Adrenal gland (tissue), 12 donors: Measurements from ENCODE around the gene FAM89A. TPM values are rescaled to one million over a fixed set of nuclear protein-coding genes. Genes with fewer than 3 reads are reported as not detected.

Experiments used
- DNase-seq, 7 donors: peaks; one replicate each; pipeline ENCODE4 v3.0.0-alpha.2; 2019 to 2020
- H3K27ac ChIP-seq, 5 donors: fragments of 200-600 bp; sonication (generic) in 4 of 5; 1 replicate in 3 of 5; 2 replicates in 2 of 5; pipeline versions ENCODE4 v1.5.1 to v1.8.0; 2016 to 2020; ENCODE audit warnings: mild to moderate bottlenecking in 1 of 5
- H3K27me3 ChIP-seq: fragments of 200-600 bp; 2 replicates; pipeline ENCODE4 v1.8.0; 2021
- H3K36me3 ChIP-seq, 2 donors: fragments of 200-600 bp; replicated peaks in 1 of 2; 1 replicate in 1 of 2; 2 replicates in 1 of 2; pipeline versions ENCODE4 v1.5.1 to v1.8.0; 2018 to 2022
- H3K4me1 ChIP-seq, 2 donors: fragments of 200-600 bp; replicated peaks in 1 of 2; 1 replicate in 1 of 2; 2 replicates in 1 of 2; pipeline versions ENCODE4 v1.5.1 to v1.8.0; 2018 to 2021
- H3K4me3 ChIP-seq, 4 donors: fragments of 200-600 bp; sonication (generic) in 3 of 4; one replicate each; pipeline ENCODE4 v1.5.1; 2016 to 2018
- H3K9me3 ChIP-seq, 3 donors: fragments of 200-600 bp; sonication (generic) in 1 of 3; replicated peaks in 1 of 3; 1 replicate in 2 of 3; 2 replicates in 1 of 3; pipeline versions ENCODE4 v1.5.1 to v1.8.0; 2016 to 2021
- POLR2A ChIP-seq, 2 donors: fragments of 450-650 bp; IDR thresholded peaks; one replicate each; pipeline ENCODE4 v1.6.1; 2017; ENCODE audit warnings: antibody characterized with exemption in 2 of 2, mild to moderate bottlenecking in 2 of 2, moderate library complexity in 1 of 2
- WGBS, 4 donors: extraction: QIAGEN DNeasy Blood & Tissue Kit in 2 of 4; methylation state at CpG; one replicate each; pipeline versions ENCODE4 v1.1.5 to v1.1.7; 2013 to 2017; 5-methylcytosine and 5-hydroxymethylcytosine counted together
- intact Hi-C, 2 donors: fragments of 100-400 bp; cut with DNase I; formaldehyde crosslinking; loops; one replicate each; pipeline versions ENCODE4 v1.14.1 to v1.15.0; 2022 to 2023
- microRNA counts, 2 donors: library from miRNA; unstranded; fragments of <30 nt; microRNA quantifications; one replicate each; lab custom pipeline; 2016
- polyA plus RNA-seq, 3 donors: library from polyadenylated mRNA; stranded (reverse); fragments of 200-250 nt in 2 of 3; fragments of 350-450 nt in 1 of 3; fragmentation: Illumina TruSeq in 1 of 3; extraction: RNeasy Lipid Tissue Mini Kit (QIAGEN cat#74804) in 1 of 3; gene quantifications; one replicate each; pipeline ENCODE4 v1.2.3, GENCODE V29; 2013 to 2014
- total RNA-seq, 9 donors: library from RNA; depleted of rRNA in 4 of 9; stranded (reverse); fragments of >200 nt in 4 of 9; fragments of 120-200 nt in 1 of 9; fragmentation: NEBNext Ultra II Directional in 1 of 9; extraction: Animal tissue kit (Norgen Biotek cat#: 25700) in 1 of 9; gene quantifications; one replicate each; pipeline versions ENCODE4 v1.1.0 to v1.2.4, GENCODE V29; 2013 to 2023
- TF ChIP-seq, protein P1 (sequence below), 6 experiments: fragments of 450-650 bp in 4 of 6; fragments of 200-600 bp in 2 of 6; sonication (generic) in 1 of 6; IDR thresholded peaks; 1 replicate in 5 of 6; 2 replicates in 1 of 6; pipeline versions ENCODE4 v1.5.1 to v1.8.0; 2016 to 2021; ENCODE audit warnings: antibody characterized with exemption in 6 of 6, mild to moderate bottlenecking in 2 of 6, moderate library complexity in 1 of 6
- donor health status: healthy with polysubstance abuse.
- donor health status: Bipolar disorder and iron deficiency.
- donor health status: DM: yes; HTN: yes; CAD: no.
- donor health status: DM: no; HTN: no; CAD: no.
- donor health status: DM: no; HTN: no; CAD: no.
- donor health status: DM: yes; HTN: yes; CAD: no.

Gene FAM89A
- total and polyA plus RNA-seq, 12 donors = 11.3 to 59.4 (median 33.0) TPM

DNA sequence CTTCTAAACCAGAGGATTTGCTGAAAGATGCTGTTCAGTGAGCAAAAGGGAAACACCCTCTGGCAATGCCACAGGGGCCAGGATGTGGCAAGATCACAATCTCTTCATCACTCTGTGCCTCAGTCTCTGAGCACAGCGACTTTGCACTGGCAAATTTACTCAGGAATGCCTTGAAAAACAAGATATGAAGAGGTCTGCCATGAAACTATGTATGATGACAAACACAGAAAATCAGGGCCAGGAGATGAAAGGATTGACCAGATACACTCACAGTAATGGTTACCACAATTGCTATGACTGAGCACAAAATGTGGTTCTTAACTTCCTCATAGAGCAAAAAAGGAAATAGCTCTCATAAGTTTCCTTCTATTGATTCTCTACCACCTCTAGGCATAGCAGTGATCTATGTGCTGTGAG lies 67.2 kb downstream of the FAM89A start:
- H3K4me3 ChIP-seq = no peak overlapping the region
- H3K27me3 ChIP-seq = no peaks in the 10 kb centered on the region
- intact Hi-C loops = no loop called here
- H3K9me3 ChIP-seq = no peaks in the 10 kb centered on the region
- no peak for DNase-seq
- H3K4me1 ChIP-seq = peaks cover 0 to 12% of the 10 kb centered on the region in 2 donors
- peak overlapping the region in 1 of 5 donors; percentile 19 for H3K27ac ChIP-seq
- TF ChIP-seq, protein P1, sequence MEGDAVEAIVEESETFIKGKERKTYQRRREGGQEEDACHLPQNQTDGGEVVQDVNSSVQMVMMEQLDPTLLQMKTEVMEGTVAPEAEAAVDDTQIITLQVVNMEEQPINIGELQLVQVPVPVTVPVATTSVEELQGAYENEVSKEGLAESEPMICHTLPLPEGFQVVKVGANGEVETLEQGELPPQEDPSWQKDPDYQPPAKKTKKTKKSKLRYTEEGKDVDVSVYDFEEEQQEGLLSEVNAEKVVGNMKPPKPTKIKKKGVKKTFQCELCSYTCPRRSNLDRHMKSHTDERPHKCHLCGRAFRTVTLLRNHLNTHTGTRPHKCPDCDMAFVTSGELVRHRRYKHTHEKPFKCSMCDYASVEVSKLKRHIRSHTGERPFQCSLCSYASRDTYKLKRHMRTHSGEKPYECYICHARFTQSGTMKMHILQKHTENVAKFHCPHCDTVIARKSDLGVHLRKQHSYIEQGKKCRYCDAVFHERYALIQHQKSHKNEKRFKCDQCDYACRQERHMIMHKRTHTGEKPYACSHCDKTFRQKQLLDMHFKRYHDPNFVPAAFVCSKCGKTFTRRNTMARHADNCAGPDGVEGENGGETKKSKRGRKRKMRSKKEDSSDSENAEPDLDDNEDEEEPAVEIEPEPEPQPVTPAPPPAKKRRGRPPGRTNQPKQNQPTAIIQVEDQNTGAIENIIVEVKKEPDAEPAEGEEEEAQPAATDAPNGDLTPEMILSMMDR (IDR thresholded peaks at IDR 0.05) = no peak
- TF ChIP-seq POLR2A (IDR thresholded peaks at IDR 0.05) = no peak
- 56 to 75% (median 68%) methylated on average over 1 of the region's 1 CpG for WGBS, 4 donors
- H3K36me3 ChIP-seq = no peaks in the 10 kb centered on the region

DNA sequence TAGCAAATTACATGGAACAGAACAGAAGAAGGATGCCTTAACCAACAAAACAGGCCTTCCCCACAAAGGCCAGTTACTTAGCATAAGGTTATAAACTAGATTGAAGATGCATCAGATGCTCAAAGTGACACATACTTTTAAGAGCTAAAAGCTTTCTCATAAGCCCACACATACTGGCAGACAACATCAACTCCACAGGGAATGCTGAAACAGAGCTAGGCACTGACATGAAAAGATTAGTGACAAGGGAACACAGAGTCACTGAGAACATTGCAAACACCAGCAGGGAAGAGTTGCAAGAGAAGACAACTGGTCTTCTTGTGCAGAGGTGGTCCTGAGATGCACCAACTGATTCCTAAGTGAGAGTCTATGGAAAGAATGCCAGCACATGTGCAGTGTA lies 68.3 kb downstream of the FAM89A start:
- Histone ChIP-seq H3K9me3 (no peaks in the 10 kb centered on the region), H3K27ac (no peak overlapping the region), H3K4me1 (peaks cover 0 to under 1% of the 10 kb centered on the region in 2 donors), H3K27me3 (no peaks in the 10 kb centered on the region), H3K4me3 (no peak overlapping the region), H3K36me3 (no peaks in the 10 kb centered on the region)
- TF ChIP-seq, protein P1 (IDR thresholded peaks at IDR 0.05) = no peak
- TF ChIP-seq POLR2A (IDR thresholded peaks at IDR 0.05) = no peak
- no peak for DNase-seq
- intact Hi-C loops = no loop called here

DNA sequence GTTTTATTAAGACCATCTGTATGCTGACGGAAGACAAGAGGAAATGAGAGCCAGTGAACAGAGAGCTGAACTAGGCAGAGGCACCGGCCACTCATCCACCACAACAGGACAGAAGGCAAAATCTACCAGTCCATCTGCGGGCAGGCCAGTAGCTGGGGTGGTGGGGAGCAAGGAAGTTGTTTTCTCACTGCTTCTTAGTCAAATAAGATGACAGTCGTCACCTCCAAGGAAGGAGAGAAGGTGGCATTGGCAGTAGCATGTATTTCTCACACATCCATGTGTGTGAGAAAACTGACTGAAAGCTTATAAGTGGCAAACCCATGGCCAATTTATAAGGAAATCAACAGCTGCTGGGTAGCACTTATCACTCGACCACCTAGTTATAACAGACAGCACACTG lies 69.6 kb downstream of the FAM89A start:
- TF ChIP-seq, protein P1 (IDR thresholded peaks at IDR 0.05) = no peak
- TF ChIP-seq POLR2A (IDR thresholded peaks at IDR 0.05) = no peak
- DNase-seq = no peak
- no peak overlapping the region for H3K4me3 ChIP-seq
- H3K9me3 ChIP-seq = no peaks in the 10 kb centered on the region
- no peaks in the 10 kb centered on the region for H3K27me3 ChIP-seq
- no peak overlapping the region for H3K27ac ChIP-seq
- WGBS, 4 donors = 90 to 96% (median 92%) methylated on average over 5 of the region's 5 CpGs
- intact Hi-C loops = no loop called here
- H3K4me1 ChIP-seq = no peaks in the 10 kb centered on the region
- no peaks in the 10 kb centered on the region for H3K36me3 ChIP-seq

MicroRNA genes within 50 kb of the gene (microRNA counts, 767-probe panel; counts per million panel counts)
- 0 counts per million in 2 donors for microRNA hsa-miR-1182 (lab: Ali Mortazavi, UCI)

Other genes starting within 250 kb of the FAM89A start
- gene C1orf198, start 171.7 kb downstream of the FAM89A start, total RNA-seq = 10 to 100 TPM; 18.3 to 59.4 (median 34.6) TPM
- 10 to 100 TPM; 15.2 to 22.8 (median 17.7) TPM for gene C1orf198, start 171.7 kb downstream of the FAM89A start, polyA plus RNA-seq
- gene TTC13, start 61.4 kb downstream of the FAM89A start, total RNA-seq = 10 to 100 TPM in 4 of 9 donors, 1 to 10 TPM in 5; 6.6 to 20.7 (median 9.7) TPM
- gene TTC13, start 61.4 kb downstream of the FAM89A start, polyA plus RNA-seq = 10 to 100 TPM; 10.6 to 16.5 (median 12.0) TPM
- 10 to 100 TPM; 20.1 to 40.6 (median 22.6) TPM for gene ARV1, start 61.2 kb downstream of the FAM89A start, total RNA-seq
- gene ARV1, start 61.2 kb downstream of the FAM89A start, polyA plus RNA-seq = 10 to 100 TPM; 39.6 to 81.5 (median 71.2) TPM
- 1 to 10 TPM in 3 of 9 donors, under 1 TPM in 6; 0.06 to 1.5 (median 0.30) TPM for gene TRIM67, start 121.8 kb upstream of the FAM89A start, total RNA-seq
- under 1 TPM; 0.10 to 0.62 (median 0.32) TPM for gene TRIM67, start 121.8 kb upstream of the FAM89A start, polyA plus RNA-seq
- gene GNPAT, start 201.0 kb upstream of the FAM89A start, total RNA-seq = 10 to 100 TPM; 27.0 to 65.2 (median 44.8) TPM
- 10 to 100 TPM; 46.8 to 91.9 (median 57.9) TPM for gene GNPAT, start 201.0 kb upstream of the FAM89A start, polyA plus RNA-seq